22Rv1 (cell line): ENCODE data around the gene PARD6A.

ENCODE experiments used
- H3K27ac ChIP-seq: fragments of 450-650 bp; 2 replicates; pipeline ENCODE4 v1.5.1; 2017
- CTCF ChIP-seq: fragments of 450-650 bp; IDR thresholded peaks from 2 replicates; pipeline ENCODE4 v1.5.1; 2017; ENCODE audit warnings: mild to moderate bottlenecking
- ZFX ChIP-seq: fragments of 450-650 bp; IDR thresholded peaks from 2 replicates; pipeline ENCODE4 v1.6.1; 2017; ENCODE audit warnings: antibody characterized with exemption, borderline replicate concordance

Gene PARD6A

GRCh38 chr16:67641779-67642708 lies 18.7 kb upstream of the PARD6A start:
- no peak overlapping the region for H3K27ac ChIP-seq
- TF ChIP-seq ZFX (no peak), CTCF (no peak)

GRCh38 chr16:67644038-67644437 lies 16.7 kb upstream of the PARD6A start:
- TF ChIP-seq ZFX (no peak), CTCF (no peak)
- no peak overlapping the region for H3K27ac ChIP-seq

- TF ChIP-seq ZFX (no peak), CTCF (no peak)
- H3K27ac ChIP-seq = no peak overlapping the region
Measured at GRCh38 chr16:67645397-67646121, 15.2 kb upstream of the PARD6A start.

- TF ChIP-seq CTCF (no peak), ZFX (no peak)
- no peak overlapping the region for H3K27ac ChIP-seq
Measured at GRCh38 chr16:67647111-67647651, 13.6 kb upstream of the PARD6A start.

GRCh38 chr16:67647681-67648080 lies 13.1 kb upstream of the PARD6A start:
- no peak overlapping the region for H3K27ac ChIP-seq
- TF ChIP-seq CTCF (no peak), ZFX (no peak)

- H3K27ac ChIP-seq = no peak overlapping the region
- TF ChIP-seq ZFX (no peak), CTCF (no peak)
Measured at GRCh38 chr16:67648088-67648763, 12.5 kb upstream of the PARD6A start.
